Liver (tissue), 9 donors: Measurements from ENCODE around the gene DSCAM. TPM values are rescaled to one million over a fixed set of nuclear protein-coding genes. Genes with fewer than 3 reads are reported as not detected.
A peak's percentile ranks its signal among the peaks of the same experiment; 100 is the strongest.

Experiments
- DNase-seq: peaks from one replicate; pipeline ENCODE4 v3.0.0-alpha.2; 2017; ENCODE audit warnings: low spot score
- H3K27ac ChIP-seq, 2 donors: one replicate each; pipeline ENCODE4 v1.7.0; 2013; ENCODE audit warnings: inconsistent platforms in 2 of 2, low read length in 2 of 2, control low read depth in 1 of 2, low read depth in 1 of 2, mild to moderate bottlenecking in 1 of 2
- H3K27me3 ChIP-seq, 4 donors: one replicate each; pipeline versions ENCODE4 v1.6.1 to v1.7.0; 2013; ENCODE audit warnings: low read length in 3 of 4, inconsistent platforms in 1 of 4, mild to moderate bottlenecking in 1 of 4, moderate library complexity in 1 of 4; ENCODE audit not compliant: control insufficient read depth in 4 of 4, insufficient read depth in 4 of 4
- H3K36me3 ChIP-seq, 4 donors: one replicate each; pipeline versions ENCODE4 v1.6.1 to v1.7.0; 2013; ENCODE audit warnings: low read length in 3 of 4, mild to moderate bottlenecking in 3 of 4, low read depth in 1 of 4, moderate library complexity in 1 of 4; ENCODE audit not compliant: control insufficient read depth in 4 of 4, insufficient read depth in 3 of 4
- H3K4me1 ChIP-seq, 4 donors: one replicate each; pipeline versions ENCODE4 v1.6.1 to v1.7.0; 2013; ENCODE audit warnings: low read length in 3 of 4, mild to moderate bottlenecking in 3 of 4, moderate library complexity in 1 of 4; ENCODE audit not compliant: control insufficient read depth in 4 of 4, insufficient read depth in 4 of 4
- H3K4me3 ChIP-seq, 3 donors: one replicate each; pipeline versions ENCODE4 v1.6.1 to v1.7.0; 2013; ENCODE audit warnings: low read length in 3 of 3, control low read depth in 1 of 3, low read depth in 1 of 3, mild to moderate bottlenecking in 1 of 3
- H3K9ac ChIP-seq, 2 donors: one replicate each; pipeline ENCODE4 v1.7.0; 2013; ENCODE audit warnings: low read length in 2 of 2, mild to moderate bottlenecking in 2 of 2, moderate library complexity in 2 of 2, control low read depth in 1 of 2, low read depth in 1 of 2
- H3K9me3 ChIP-seq, 4 donors: one replicate each; pipeline versions ENCODE4 v1.6.1 to v1.7.0; 2013; ENCODE audit warnings: low read length in 3 of 4; ENCODE audit not compliant: control insufficient read depth in 4 of 4
- CTCF ChIP-seq: fragments of 150-350 bp; IDR thresholded peaks from 2 replicates; pipeline ENCODE4 v1.5.1; 2017; ENCODE audit warnings: improper control_type of control experiment, low read depth, low read length; ENCODE audit not compliant: missing input control
- FOXA1 ChIP-seq: IDR thresholded peaks from 2 replicates; pipeline ENCODE4 v1.6.1; 2016; ENCODE audit warnings: antibody characterized with exemption
- FOXA2 ChIP-seq: IDR thresholded peaks from 2 replicates; pipeline ENCODE4 v1.6.1; 2016; ENCODE audit warnings: antibody characterized with exemption
- HNF4A ChIP-seq, 2 donors: conservative IDR thresholded peaks; 2 replicates each; pipeline ENCODE4 v1.6.1; 2016; ENCODE audit warnings: antibody characterized with exemption in 2 of 2, mild to moderate bottlenecking in 2 of 2
- MAX ChIP-seq: IDR thresholded peaks from 2 replicates; pipeline ENCODE4 v1.6.1; 2016; ENCODE audit warnings: antibody characterized with exemption
- RAD21 ChIP-seq, 2 donors: IDR thresholded peaks; 2 replicates each; pipeline ENCODE4 v1.6.1; 2016; ENCODE audit warnings: antibody characterized with exemption in 2 of 2, mild to moderate bottlenecking in 2 of 2
- REST ChIP-seq: IDR thresholded peaks from 2 replicates; pipeline ENCODE4 v1.6.1; 2016; ENCODE audit warnings: antibody characterized with exemption, mild to moderate bottlenecking
- RXRA ChIP-seq, 2 donors: IDR thresholded peaks; 2 replicates each; pipeline ENCODE4 v1.6.1; 2017 to 2018; ENCODE audit warnings: antibody characterized with exemption in 2 of 2, mild to moderate bottlenecking in 1 of 2
- YY1 ChIP-seq: IDR thresholded peaks from 2 replicates; pipeline ENCODE4 v1.6.1; 2016; ENCODE audit warnings: antibody characterized with exemption, mild to moderate bottlenecking
- WGBS: extraction: QIAGEN DNeasy Blood & Tissue Kit; methylation state at CpG from one replicate; pipeline ENCODE4 v1.1.7; 2013; 5-methylcytosine and 5-hydroxymethylcytosine counted together
- polyA plus RNA-seq, 2 donors: library from polyadenylated mRNA; stranded (reverse) in 1 of 2; unstranded in 1 of 2; fragments of 200-250 nt in 1 of 2; fragments of >200 nt in 1 of 2; fragmentation: Nextera tagmentation in 1 of 2; extraction: Ambion mirVana in 1 of 2; gene quantifications; one replicate each; pipeline versions ENCODE4 v1.2.1 to v1.2.3, GENCODE V29; 2013 to 2015
- total RNA-seq, 2 donors: library from RNA; depleted of rRNA; stranded (reverse); fragments of >200 nt; gene quantifications; one replicate each; pipeline ENCODE4 v1.2.3, GENCODE V29; 2014
- donor health status: healthy.
- donor health status: healthy.
- donor health status: healthy.
- donor health status: healthy.
- donor health status: healthy.

Gene DSCAM
- total and polyA plus RNA-seq, 4 donors = 0.02 to 0.23 (median 0.10) TPM

GRCh38 chr21:40610345-40610744, 236.6 kb downstream of the DSCAM start (continued):
- TF ChIP-seq CTCF (no peak), FOXA1 (no peak), RXRA (IDR thresholded peaks at IDR 0.05) (no peak)

GRCh38 chr21:40606341-40606740, 240.6 kb downstream of the DSCAM start:
- no peak overlapping the region for H3K9ac ChIP-seq
- no peak overlapping the region for H3K4me3 ChIP-seq
- H3K9me3 ChIP-seq = peaks cover 0 to 5% (median 3%) of the 10 kb centered on the region in 4 donors
- no peaks in the 10 kb centered on the region for H3K36me3 ChIP-seq
- H3K4me1 ChIP-seq = peaks cover 3 to 20% (median 18%) of the 10 kb centered on the region in 4 donors
- WGBS = 31% methylated on average over 2 of the region's 2 CpGs
- DNase-seq = no peak
- H3K27me3 ChIP-seq = no peaks in the 10 kb centered on the region
- TF ChIP-seq REST (no peak), HNF4A (conservative IDR thresholded peaks at IDR 0.05) (peak; percentile 42 to 60), RXRA (IDR thresholded peaks at IDR 0.05) (peak; percentile 68 to 78), YY1 (no peak), RAD21 (IDR thresholded peaks at IDR 0.05) (peak in 1 of 2 donors; percentile 15), FOXA2 (peak; percentile 9)
- no peak overlapping the region for H3K27ac ChIP-seq

- Histone ChIP-seq H3K9me3 (peaks cover 2 to 5% (median 4%) of the 10 kb centered on the region in 4 donors), H3K27ac (no peak overlapping the region), H3K4me1 (peaks cover 3 to 20% (median 18%) of the 10 kb centered on the region in 4 donors), H3K36me3 (no peaks in the 10 kb centered on the region), H3K9ac (no peak overlapping the region), H3K4me3 (no peak overlapping the region), H3K27me3 (peaks cover 0 to 2% (median 0%) of the 10 kb centered on the region in 4 donors)
- TF ChIP-seq MAX (no peak), RXRA (IDR thresholded peaks at IDR 0.05) (peak in 1 of 2 donors; percentile 47)
- WGBS = 38% methylated on average over 4 of the region's 4 CpGs
- no peak for DNase-seq
These were observed 241.9 kb downstream of the DSCAM start for GRCh38 chr21:40605094-40605493.

- peaks cover 0 to 3% (median 0%) of the 10 kb centered on the region in 4 donors for H3K27me3 ChIP-seq
- WGBS = 84% methylated on average over 1 of the region's 1 CpG
- DNase-seq = no peak
- peaks cover 3 to 20% (median 18%) of the 10 kb centered on the region in 4 donors for H3K4me1 ChIP-seq
- no peaks in the 10 kb centered on the region for H3K36me3 ChIP-seq
- no peak overlapping the region for H3K4me3 ChIP-seq
- H3K9ac ChIP-seq = no peak overlapping the region
- peaks cover 2 to 5% (median 4%) of the 10 kb centered on the region in 4 donors for H3K9me3 ChIP-seq
- no peak overlapping the region for H3K27ac ChIP-seq
- TF ChIP-seq FOXA2 = no peak
These were observed 243.2 kb downstream of the DSCAM start for GRCh38 chr21:40603774-40604173.
